Heart left ventricle (tissue), 16 donors: ENCODE results near the gene CYP21A2. TPM values are rescaled to one million over a fixed set of nuclear protein-coding genes. Genes with fewer than 3 reads are reported as not detected.

ENCODE experiments used
- ATAC-seq, 4 donors: fragments of 200-7000 bp; cut with Tn5 transposase; one replicate each; pipeline ENCODE4 v1.9.1; 2020 to 2022; ENCODE audit warnings: moderate library complexity in 4 of 4, mild to moderate bottlenecking in 3 of 4, moderate number of reproducible peaks in 1 of 4
- DNase-seq, 5 donors: peaks; one replicate each; pipeline ENCODE4 v3.0.0-alpha.2; 2020
- H3K27ac ChIP-seq, 12 donors: fragments of 200-600 bp; sonication (generic) in 4 of 12; one replicate each; pipeline versions ENCODE4 v1.5.0 to v1.8.0; 2016 to 2022; ENCODE audit warnings: mild to moderate bottlenecking in 2 of 12
- H3K27me3 ChIP-seq, 9 donors: fragments of 200-600 bp; sonication (generic) in 2 of 9; one replicate each; pipeline versions ENCODE4 v1.5.1 to v1.8.0; 2016 to 2022; ENCODE audit warnings: mild to moderate bottlenecking in 3 of 9
- H3K36me3 ChIP-seq, 9 donors: fragments of 200-600 bp; sonication (generic) in 2 of 9; one replicate each; pipeline versions ENCODE4 v1.5.0 to v1.8.0; 2018 to 2022; ENCODE audit warnings: mild to moderate bottlenecking in 2 of 9
- H3K4me1 ChIP-seq, 12 donors: fragments of 200-600 bp; sonication (generic) in 4 of 12; one replicate each; pipeline versions ENCODE4 v1.5.0 to v1.8.0; 2016 to 2022; ENCODE audit warnings: mild to moderate bottlenecking in 3 of 12
- H3K4me3 ChIP-seq, 12 donors: fragments of 200-600 bp; sonication (generic) in 4 of 12; one replicate each; pipeline versions ENCODE4 v1.5.0 to v1.8.0; 2017 to 2022; ENCODE audit warnings: mild to moderate bottlenecking in 9 of 12, moderate library complexity in 4 of 12
- H3K9me3 ChIP-seq, 12 donors: fragments of 200-600 bp; sonication (generic) in 4 of 12; one replicate each; pipeline versions ENCODE4 v1.5.0 to v1.8.0; 2016 to 2022; ENCODE audit warnings: mild to moderate bottlenecking in 1 of 12
- POLR2A ChIP-seq, 2 donors: fragments of 450-650 bp; IDR thresholded peaks; one replicate each; pipeline ENCODE4 v1.6.1; 2017; ENCODE audit warnings: antibody characterized with exemption in 2 of 2, mild to moderate bottlenecking in 2 of 2, moderate library complexity in 2 of 2
- WGBS, 4 donors: extraction: QIAGEN DNeasy Blood & Tissue Kit in 2 of 4; methylation state at CpG; one replicate each; pipeline versions ENCODE4 v1.1.5 to v1.1.7; 2013 to 2018; 5-methylcytosine and 5-hydroxymethylcytosine counted together
- intact Hi-C, 10 donors: fragments of 100-400 bp; cut with DNase I; formaldehyde crosslinking; loops; one replicate each; pipeline versions ENCODE4 v1.11.1 to v1.14.2; 2022
- polyA plus RNA-seq, 2 donors: library from polyadenylated mRNA; stranded (reverse); fragments of 200-250 nt; gene quantifications; one replicate each; pipeline ENCODE4 v1.2.3, GENCODE V29; 2013
- total RNA-seq, 9 donors: library from RNA; depleted of rRNA in 2 of 9; stranded (reverse); fragments of >200 nt in 2 of 9; fragmentation: NEBNext Ultra II Directional in 3 of 9; extraction: Animal tissue kit (Norgen Biotek cat#: 25700) in 3 of 9; gene quantifications; one replicate each; pipeline versions ENCODE4 v1.1.0 to v1.2.4, GENCODE V29; 2016 to 2023
- TF ChIP-seq, protein P1 (sequence below), 12 donors: fragments of 200-600 bp; sonication (generic) in 4 of 12; IDR thresholded peaks; one replicate each; pipeline versions ENCODE4 v1.5.0 to v1.8.0; 2018 to 2022; ENCODE audit warnings: antibody characterized with exemption in 12 of 12, mild to moderate bottlenecking in 5 of 12
- donor health status: ischemic (EF 13 %, LVEDD 7.1; RV severe dilation, severe dysfunction).
- donor health status: healthy with polysubstance abuse.
- donor health status: DM: no; HTN: yes; CAD: no.
- donor health status: DM: no; HTN: no; CAD: no.
- donor health status: ischemic (EF 25% LVEDD 6.9; RV normal size, moderate dysfunction).
- donor health status: ischemic (EF 25% LVEDD 5.7; RV mildly dilated, moderate dysfunction).
- donor health status: healthy.
- donor health status: DM: yes; HTN: yes; CAD: no.
- donor health status: ischemic (EF 35%, LVEDD 5.7; RV mildly dilated, moderate dysfunction).
- donor health status: nonischemic (EF 11% LVEDD 7.7; RV severe dilation, severe dysfunction).
- donor health status: DM: yes; HTN: yes; CAD: no.
- donor health status: PGD.
- donor health status: ischemic (EF 29% LVEDD 5.4; RV normal size, mild dysfunction).
- donor health status: nonischemic (EF 23%, LVEDD 6.1; RV moderate dilation, normal function).

Gene CYP21A2
- total and polyA plus RNA-seq, 11 donors, result 0.11 to 3.0 (median 0.69) TPM; not detected in 2

DNA sequence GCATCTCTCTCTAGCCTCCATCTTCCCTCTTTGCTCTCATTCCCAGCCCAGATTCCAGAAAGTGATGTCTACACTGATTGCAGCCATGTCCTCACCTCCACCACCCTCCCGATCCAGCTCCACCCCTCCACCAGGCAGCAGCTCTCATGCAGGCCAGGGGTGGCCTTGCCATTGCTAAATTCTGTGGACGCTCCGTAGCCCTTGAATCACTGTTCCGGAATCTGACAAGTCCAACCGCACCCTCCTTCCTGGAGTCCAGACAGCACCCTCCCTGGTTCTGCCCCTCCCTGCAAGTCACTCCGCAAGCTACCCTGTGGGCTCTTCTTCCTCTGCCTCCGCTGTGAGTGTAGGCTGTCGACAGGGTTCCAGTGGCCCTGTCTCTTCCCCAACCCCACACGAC is 44.7 kb downstream of the CYP21A2 start:
- TF ChIP-seq POLR2A (IDR thresholded peaks at IDR 0.05), result no peak
- TF ChIP-seq, protein P1, sequence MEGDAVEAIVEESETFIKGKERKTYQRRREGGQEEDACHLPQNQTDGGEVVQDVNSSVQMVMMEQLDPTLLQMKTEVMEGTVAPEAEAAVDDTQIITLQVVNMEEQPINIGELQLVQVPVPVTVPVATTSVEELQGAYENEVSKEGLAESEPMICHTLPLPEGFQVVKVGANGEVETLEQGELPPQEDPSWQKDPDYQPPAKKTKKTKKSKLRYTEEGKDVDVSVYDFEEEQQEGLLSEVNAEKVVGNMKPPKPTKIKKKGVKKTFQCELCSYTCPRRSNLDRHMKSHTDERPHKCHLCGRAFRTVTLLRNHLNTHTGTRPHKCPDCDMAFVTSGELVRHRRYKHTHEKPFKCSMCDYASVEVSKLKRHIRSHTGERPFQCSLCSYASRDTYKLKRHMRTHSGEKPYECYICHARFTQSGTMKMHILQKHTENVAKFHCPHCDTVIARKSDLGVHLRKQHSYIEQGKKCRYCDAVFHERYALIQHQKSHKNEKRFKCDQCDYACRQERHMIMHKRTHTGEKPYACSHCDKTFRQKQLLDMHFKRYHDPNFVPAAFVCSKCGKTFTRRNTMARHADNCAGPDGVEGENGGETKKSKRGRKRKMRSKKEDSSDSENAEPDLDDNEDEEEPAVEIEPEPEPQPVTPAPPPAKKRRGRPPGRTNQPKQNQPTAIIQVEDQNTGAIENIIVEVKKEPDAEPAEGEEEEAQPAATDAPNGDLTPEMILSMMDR (IDR thresholded peaks at IDR 0.05), result no peak
- 56 to 78% (median 67%) methylated on average over 8 to 9 of the region's 9 CpGs for WGBS, 4 donors
- ATAC-seq (peak; percentile 11 to 69 (median 49)), DNase-seq (peak in 3 of 5 donors; percentile 46 to 78 (median 78))
- H3K36me3 ChIP-seq, result peaks cover 0 to 84% (median 39%) of the 10 kb centered on the region in 9 donors
- H3K4me1 ChIP-seq, result peaks cover 0 to 49% (median 14%) of the 10 kb centered on the region in 12 donors
- no peak overlapping the region for H3K4me3 ChIP-seq
- peaks cover 0 to 13% (median 0%) of the 10 kb centered on the region in 9 donors for H3K27me3 ChIP-seq
- intact Hi-C loops, result loop anchor here in 1 of 10 donors (10.0 kb wide), 1 partner anchor 72 kb away; the partner anchor contains the start of genes PPT2 and PRRT1
- H3K9me3 ChIP-seq, result no peaks in the 10 kb centered on the region
- peak overlapping the region in 10 of 12 donors; percentile 20 to 85 (median 56) for H3K27ac ChIP-seq

DNA sequence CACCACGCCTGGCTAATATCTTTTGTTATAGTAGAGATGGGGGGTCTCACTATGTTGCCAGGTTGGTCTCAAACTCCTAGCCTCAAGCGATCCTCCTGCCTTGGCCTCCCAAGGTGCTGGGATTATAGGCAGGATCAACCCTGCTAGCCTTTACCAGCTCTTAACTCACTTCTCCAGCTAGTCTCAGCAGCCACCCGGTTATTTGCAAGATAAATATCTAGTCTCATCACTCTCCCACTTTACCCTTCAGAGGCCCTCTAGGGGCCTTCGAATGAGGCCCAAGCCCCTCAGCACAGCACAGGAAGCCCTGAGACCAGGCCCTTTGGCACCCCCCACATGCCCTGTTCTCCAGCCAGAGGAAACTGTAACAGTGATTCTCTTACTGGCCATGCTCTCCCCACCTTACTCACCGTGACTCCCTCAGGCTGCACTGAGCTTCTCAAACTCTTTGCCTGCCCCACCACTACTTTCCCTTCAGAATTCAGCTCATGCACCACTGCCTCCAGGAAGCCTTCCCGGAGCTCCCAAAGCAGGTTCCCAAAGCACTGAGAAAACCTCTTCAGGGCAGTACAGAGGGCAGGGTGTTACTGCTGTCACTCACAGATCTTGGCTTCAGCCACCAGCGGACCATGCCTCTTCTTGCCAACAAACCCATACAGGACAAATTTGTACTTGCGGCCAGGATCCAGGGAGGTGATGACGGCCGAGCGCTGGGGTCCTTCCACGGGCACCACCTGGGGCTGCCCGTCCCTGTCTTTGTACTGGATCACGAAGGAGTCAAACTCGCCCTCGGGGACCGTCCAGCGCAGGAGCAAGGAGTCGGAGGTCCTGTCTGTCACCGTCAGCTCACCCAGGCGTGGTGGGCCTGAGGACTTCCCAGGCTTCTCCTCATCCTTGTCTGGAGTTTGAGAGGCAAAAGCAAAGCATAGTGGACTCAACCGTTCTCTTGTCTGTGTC is 45.9 kb downstream of the CYP21A2 start:
- peak overlapping the region in 4 of 12 donors; percentile 40 to 78 (median 52) for H3K27ac ChIP-seq
- H3K9me3 ChIP-seq, result no peaks in the 10 kb centered on the region
- peaks cover 0 to 17% (median 0%) of the 10 kb centered on the region in 9 donors for H3K27me3 ChIP-seq
- TF ChIP-seq, protein P1 (IDR thresholded peaks at IDR 0.05), result no peak
- no peak for TF ChIP-seq POLR2A (IDR thresholded peaks at IDR 0.05)
- DNase-seq (peak in 1 of 5 donors; percentile 17), ATAC-seq (no peak)
- intact Hi-C loops, result loop anchor here in 1 of 10 donors (10.0 kb wide), 1 partner anchor 71 kb away; the partner anchor contains the start of genes PPT2 and PRRT1
- WGBS, 4 donors, result 91 to 94% (median 92%) methylated on average over 20 to 22 of the region's 22 CpGs
- peaks cover 0 to 57% (median 15%) of the 10 kb centered on the region in 12 donors for H3K4me1 ChIP-seq
- H3K4me3 ChIP-seq, result no peak overlapping the region
- H3K36me3 ChIP-seq, result peaks cover 0 to 81% (median 33%) of the 10 kb centered on the region in 9 donors

DNA sequence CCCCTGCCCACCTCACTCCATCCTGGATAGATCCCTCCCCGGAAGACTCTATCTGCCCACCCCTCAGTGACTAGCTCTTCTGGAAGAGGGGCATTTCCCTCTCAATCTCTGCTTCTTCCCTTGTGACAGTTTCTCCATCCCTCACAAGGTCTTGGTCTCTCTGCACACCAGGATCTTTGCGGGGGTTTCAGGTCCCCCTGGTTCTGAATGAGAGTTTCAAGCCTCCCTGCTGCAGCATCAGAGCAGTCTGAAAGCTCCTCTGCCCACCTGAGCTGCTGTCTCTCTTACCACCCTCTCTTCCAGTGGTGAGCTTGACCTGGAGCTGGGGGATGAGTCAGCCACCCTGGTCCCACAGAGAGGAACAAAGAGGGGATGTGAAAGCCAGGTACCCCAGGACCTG is 46.6 kb downstream of the CYP21A2 start:
- TF ChIP-seq POLR2A (IDR thresholded peaks at IDR 0.05), result no peak
- TF ChIP-seq, protein P1 (IDR thresholded peaks at IDR 0.05), result no peak
- H3K4me3 ChIP-seq, result no peak overlapping the region
- H3K36me3 ChIP-seq, result peaks cover 0 to 81% (median 29%) of the 10 kb centered on the region in 9 donors
- DNase-seq (no peak), ATAC-seq (no peak)
- H3K27me3 ChIP-seq, result peaks cover 0 to 17% (median 0%) of the 10 kb centered on the region in 9 donors
- no peak overlapping the region for H3K27ac ChIP-seq
- no peaks in the 10 kb centered on the region for H3K9me3 ChIP-seq
- intact Hi-C loops, result loop anchor here in 3 of 10 donors (5.0 to 10.0 kb wide), 3 partner anchors 38 to 70 kb away; partner anchors contain the start of genes PPT2 (in 2 of the 3) and PRRT1 (in 2 of the 3)
- H3K4me1 ChIP-seq, result peaks cover 0 to 57% (median 15%) of the 10 kb centered on the region in 12 donors
- WGBS, 4 donors, result 76 to 89% (median 85%) methylated on average over 2 of the region's 2 CpGs
